Vagina (tissue), 2 donors: ENCODE data around the gene PHACTR2. TPM values are rescaled to one million over a fixed set of nuclear protein-coding genes. Genes with fewer than 3 reads are reported as not detected.

Experiments used
- DNase-seq, 2 donors: peaks; one replicate each; pipeline ENCODE4 v3.0.0-alpha.2; 2017; ENCODE audit errors: extremely low spot score in 2 of 2
- H3K27ac ChIP-seq: fragments of 200-600 bp; sonication (generic); one replicate; pipeline ENCODE4 v1.5.1; 2019
- H3K27me3 ChIP-seq: fragments of 200-600 bp; sonication (generic); one replicate; pipeline ENCODE4 v1.5.1; 2019
- H3K36me3 ChIP-seq, 2 donors: fragments of 200-600 bp; sonication (generic); one replicate each; pipeline ENCODE4 v1.5.1; 2017 to 2019
- H3K4me1 ChIP-seq: fragments of 200-600 bp; sonication (generic); one replicate; pipeline ENCODE4 v1.5.1; 2019
- H3K4me3 ChIP-seq, 2 donors: fragments of 200-600 bp; sonication (generic); 1 replicate in 1 of 2; 2 replicates in 1 of 2; pipeline ENCODE4 v1.5.1; 2016 to 2019
- H3K9me3 ChIP-seq: fragments of 200-600 bp; sonication (generic); one replicate; pipeline ENCODE4 v1.5.1; 2019
- POLR2A ChIP-seq, 2 donors: fragments of 450-650 bp; IDR thresholded peaks; one replicate each; pipeline ENCODE4 v1.6.1; 2017; ENCODE audit warnings: antibody characterized with exemption in 2 of 2, mild to moderate bottlenecking in 2 of 2, moderate library complexity in 2 of 2
- POLR2AphosphoS5 ChIP-seq, 2 donors: sonication (generic); formaldehyde crosslinking; IDR thresholded peaks; one replicate each; pipeline ENCODE4 v1.9.0; 2017; ENCODE audit warnings: antibody characterized with exemption in 2 of 2, mild to moderate bottlenecking in 2 of 2, low read depth in 1 of 2; ENCODE audit not compliant: insufficient read depth in 1 of 2
- intact Hi-C: fragments of 100-400 bp; cut with DNase I; formaldehyde crosslinking; loops from one replicate; pipeline ENCODE4 v1.15.1; 2023
- total RNA-seq: library from RNA; depleted of rRNA; stranded (reverse); fragments of >200 nt; gene quantifications from one replicate; pipeline ENCODE4 v1.2.3, GENCODE V29; 2016
- TF ChIP-seq, protein P1 (sequence below), 3 experiments: fragments of 450-650 bp in 2 of 3; fragments of 200-600 bp in 1 of 3; sonication (generic) in 1 of 3; IDR thresholded peaks; one replicate each; pipeline ENCODE4 v1.5.1; 2017 to 2019; ENCODE audit warnings: antibody characterized with exemption in 3 of 3, mild to moderate bottlenecking in 2 of 3, moderate library complexity in 2 of 3

Gene PHACTR2
- total RNA-seq, 1 donor from 2014 or later, result 61.6 TPM

- intact Hi-C loops, result no loop called here
- Histone ChIP-seq H3K36me3 (no peaks in the 10 kb centered on the region), H3K4me1 (no peaks in the 10 kb centered on the region), H3K9me3 (no peaks in the 10 kb centered on the region), H3K4me3 (no peak overlapping the region), H3K27ac (no peak overlapping the region), H3K27me3 (no peaks in the 10 kb centered on the region)
- no peak for TF ChIP-seq POLR2AphosphoS5 (IDR thresholded peaks at IDR 0.05; ENCODE audit: insufficient read depth in 1 of 2, low read depth in 1 of 2)
- TF ChIP-seq, protein P1, sequence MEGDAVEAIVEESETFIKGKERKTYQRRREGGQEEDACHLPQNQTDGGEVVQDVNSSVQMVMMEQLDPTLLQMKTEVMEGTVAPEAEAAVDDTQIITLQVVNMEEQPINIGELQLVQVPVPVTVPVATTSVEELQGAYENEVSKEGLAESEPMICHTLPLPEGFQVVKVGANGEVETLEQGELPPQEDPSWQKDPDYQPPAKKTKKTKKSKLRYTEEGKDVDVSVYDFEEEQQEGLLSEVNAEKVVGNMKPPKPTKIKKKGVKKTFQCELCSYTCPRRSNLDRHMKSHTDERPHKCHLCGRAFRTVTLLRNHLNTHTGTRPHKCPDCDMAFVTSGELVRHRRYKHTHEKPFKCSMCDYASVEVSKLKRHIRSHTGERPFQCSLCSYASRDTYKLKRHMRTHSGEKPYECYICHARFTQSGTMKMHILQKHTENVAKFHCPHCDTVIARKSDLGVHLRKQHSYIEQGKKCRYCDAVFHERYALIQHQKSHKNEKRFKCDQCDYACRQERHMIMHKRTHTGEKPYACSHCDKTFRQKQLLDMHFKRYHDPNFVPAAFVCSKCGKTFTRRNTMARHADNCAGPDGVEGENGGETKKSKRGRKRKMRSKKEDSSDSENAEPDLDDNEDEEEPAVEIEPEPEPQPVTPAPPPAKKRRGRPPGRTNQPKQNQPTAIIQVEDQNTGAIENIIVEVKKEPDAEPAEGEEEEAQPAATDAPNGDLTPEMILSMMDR (IDR thresholded peaks at IDR 0.05), result no peak
- TF ChIP-seq POLR2A (IDR thresholded peaks at IDR 0.05), result no peak
- DNase-seq, result no peak
These were observed 139.9 kb downstream of the PHACTR2 start for GRCh38 chr6:143817621-143818020.

DNA sequence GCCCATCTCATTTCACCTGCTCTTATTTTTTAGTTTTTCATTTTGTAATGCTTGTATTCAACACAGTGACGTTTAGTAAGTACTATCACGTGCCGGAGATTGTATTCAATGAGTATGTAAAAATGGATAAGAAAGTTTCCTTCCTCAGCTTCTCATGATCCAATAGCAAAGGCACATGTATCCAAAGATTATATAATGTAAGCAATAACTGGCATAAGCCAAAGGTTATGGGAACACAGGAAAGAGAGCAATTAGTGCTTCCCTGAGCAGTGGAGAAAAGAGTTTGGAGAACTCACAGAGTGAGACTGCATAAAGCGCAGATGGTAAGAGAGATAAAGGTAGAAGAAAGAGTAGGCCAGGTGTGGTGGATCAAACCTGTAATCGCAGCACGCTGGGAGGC, 143.6 kb downstream of the PHACTR2 start:
- Histone ChIP-seq H3K9me3 (no peaks in the 10 kb centered on the region), H3K4me3 (no peak overlapping the region), H3K27ac (no peak overlapping the region), H3K4me1 (no peaks in the 10 kb centered on the region), H3K36me3 (no peaks in the 10 kb centered on the region), H3K27me3 (no peaks in the 10 kb centered on the region)
- TF ChIP-seq, protein P1 (IDR thresholded peaks at IDR 0.05), result no peak
- no peak for TF ChIP-seq POLR2A (IDR thresholded peaks at IDR 0.05)
- TF ChIP-seq POLR2AphosphoS5 (IDR thresholded peaks at IDR 0.05; ENCODE audit: insufficient read depth in 1 of 2, low read depth in 1 of 2), result no peak
- intact Hi-C loops, result no loop called here
- no peak for DNase-seq

DNA sequence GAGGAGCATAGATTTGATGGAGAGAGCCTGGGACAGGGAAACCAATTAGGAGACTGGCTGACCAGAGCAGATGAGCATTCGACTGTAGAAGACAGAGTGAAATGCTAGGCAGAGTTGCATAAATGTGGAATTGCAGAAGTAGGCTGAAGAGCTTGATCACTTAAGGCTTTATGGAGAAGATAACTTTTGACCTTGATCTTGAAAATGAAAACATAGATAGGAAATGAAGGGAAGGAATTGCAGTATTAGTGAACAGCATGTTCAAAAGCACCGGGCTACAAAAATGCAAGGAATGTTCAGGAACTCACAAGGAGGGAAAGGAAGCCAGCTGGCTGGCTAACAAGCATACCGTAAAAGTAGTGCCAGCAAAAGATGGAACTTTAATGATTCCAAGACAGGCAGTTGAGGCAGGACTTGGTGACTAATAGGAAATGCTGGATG, 144.8 kb downstream of the PHACTR2 start:
- Histone ChIP-seq H3K36me3 (no peaks in the 10 kb centered on the region), H3K4me3 (no peak overlapping the region), H3K27me3 (no peaks in the 10 kb centered on the region), H3K4me1 (no peaks in the 10 kb centered on the region), H3K27ac (no peak overlapping the region), H3K9me3 (no peaks in the 10 kb centered on the region)
- TF ChIP-seq, protein P1 (IDR thresholded peaks at IDR 0.05), result no peak
- TF ChIP-seq POLR2AphosphoS5 (IDR thresholded peaks at IDR 0.05; ENCODE audit: insufficient read depth in 1 of 2, low read depth in 1 of 2), result no peak
- TF ChIP-seq POLR2A (IDR thresholded peaks at IDR 0.05), result no peak
- no peak for DNase-seq
- intact Hi-C loops, result no loop called here

DNA sequence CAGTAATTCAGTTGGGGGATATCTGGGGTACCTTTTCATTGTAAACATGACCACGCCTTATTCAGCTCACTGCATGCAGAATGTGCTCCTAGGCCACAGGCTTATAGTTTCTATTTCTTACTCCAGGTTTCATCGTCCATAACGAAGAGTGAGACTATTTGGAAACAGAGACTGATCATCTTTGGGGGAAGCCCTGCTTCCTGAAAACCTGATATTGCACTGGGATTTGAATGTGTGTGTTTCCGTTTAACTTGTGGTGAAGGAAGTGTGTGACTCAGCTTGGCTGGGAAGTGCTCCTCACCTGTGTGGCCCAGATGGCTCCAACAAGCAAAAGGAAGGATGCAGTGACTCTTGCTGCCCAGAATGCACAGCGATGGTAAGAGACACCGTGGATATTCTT, 145.8 kb downstream of the PHACTR2 start:
- H3K36me3 ChIP-seq, result no peaks in the 10 kb centered on the region
- DNase-seq, result no peak
- intact Hi-C loops, result no loop called here
- TF ChIP-seq POLR2AphosphoS5 (IDR thresholded peaks at IDR 0.05; ENCODE audit: insufficient read depth in 1 of 2, low read depth in 1 of 2) (no peak), POLR2A (IDR thresholded peaks at IDR 0.05) (no peak)
- TF ChIP-seq, protein P1 (IDR thresholded peaks at IDR 0.05), result no peak
- H3K4me1 ChIP-seq, result no peaks in the 10 kb centered on the region
- no peak overlapping the region for H3K4me3 ChIP-seq
- no peaks in the 10 kb centered on the region for H3K9me3 ChIP-seq
- H3K27me3 ChIP-seq, result no peaks in the 10 kb centered on the region
- no peak overlapping the region for H3K27ac ChIP-seq

GRCh38 chr6:143828572-143828971, 150.8 kb downstream of the PHACTR2 start:
- intact Hi-C loops, result no loop called here
- Histone ChIP-seq H3K4me3 (no peak overlapping the region), H3K4me1 (no peaks in the 10 kb centered on the region), H3K27ac (no peak overlapping the region), H3K9me3 (no peaks in the 10 kb centered on the region), H3K36me3 (no peaks in the 10 kb centered on the region), H3K27me3 (no peaks in the 10 kb centered on the region)
- TF ChIP-seq, protein P1 (IDR thresholded peaks at IDR 0.05), result no peak
- TF ChIP-seq POLR2AphosphoS5 (IDR thresholded peaks at IDR 0.05; ENCODE audit: insufficient read depth in 1 of 2, low read depth in 1 of 2), result no peak
- no peak for TF ChIP-seq POLR2A (IDR thresholded peaks at IDR 0.05)
- no peak for DNase-seq
